K562 (cell line): ENCODE measurements around the gene IMP4. TPM values are rescaled to one million over a fixed set of nuclear protein-coding genes. Genes with fewer than 3 reads are reported as not detected.

Source experiments
- BHLHE40 ChIP-seq: IDR thresholded peaks from 2 replicates; pipeline ENCODE4 v1.6.1; 2011; ENCODE audit warnings: low read length, improper control_type of control experiment
- EP300 ChIP-seq: IDR thresholded peaks from 2 replicates; pipeline ENCODE4 v1.6.1; 2012; ENCODE audit warnings: low read length, improper control_type of control experiment
- GTF3C2 ChIP-seq: IDR thresholded peaks from 3 replicates; pipeline ENCODE4 v1.6.1; 2011; ENCODE audit warnings: borderline replicate concordance, mild to moderate bottlenecking, moderate library complexity; ENCODE audit not compliant: insufficient read length; ENCODE audit errors: extremely low read depth
- ZBTB49 ChIP-seq: sonication (generic); formaldehyde crosslinking; IDR thresholded peaks from 2 replicates; pipeline ENCODE4 v1.8.0; 2022; ENCODE audit warnings: missing genetic modification reagents, mild to moderate bottlenecking, borderline replicate concordance
- ZNF384 ChIP-seq: IDR thresholded peaks from 2 replicates; pipeline ENCODE4 v1.6.1; 2012; ENCODE audit warnings: low read depth, low read length, improper control_type of control experiment
- polyA plus RNA-seq, 8 experiments: library from polyadenylated mRNA; depleted of rRNA in 4 of 8; stranded (reverse) in 5 of 8; unstranded in 3 of 8; fragments of >200 nt; fragmentation: Nextera tagmentation in 2 of 8; fragmentation: Illumina TruSeq in 1 of 8; extraction: Ambion mirVana in 2 of 8; extraction: Trizol in 1 of 8; gene quantifications; 2 replicates each; pipeline versions ENCODE4 v1.2.1 to v1.2.3, GENCODE V29; 2011 to 2014; ENCODE audit warnings: inconsistent platforms in 1 of 8, missing spikeins in 1 of 8
- total RNA-seq, 7 experiments: library from RNA; depleted of rRNA in 6 of 7; stranded (reverse); fragments of >200 nt in 6 of 7; fragmentation: Illumina TruSeq in 2 of 7; extraction: Trizol in 2 of 7; gene quantifications; 2 replicates each; pipeline versions ENCODE4 v1.2.1 to v1.2.3, GENCODE V29; 2011 to 2021; ENCODE audit warnings: low replicate concordance in 1 of 7

IMP4 gene
- total and polyA plus RNA-seq, 9 of the 15 experiments (the other 6 are each of a cell fraction or from before 2014, with no cell fraction given), result 35.4 to 209 (median 100.0) TPM

GRCh38 chr2:130353291-130354138, 10.8 kb downstream of the IMP4 start (continued):
- TF ChIP-seq ZNF384 (no peak), BHLHE40 (no peak), GTF3C2 (no peak), EP300 (no peak), ZBTB49 (no peak)
